HG02759 (cell line): Measurements from ENCODE around the gene EPG5.
"Not testable (repeated sequence)": the region's sequence is repeated elsewhere in the genome, so short reads cannot be mapped to it uniquely, and the experiment has no call there.

Source experiments
- ATAC-seq: cut with Tn5 transposase; IDR thresholded peaks from one replicate; pipeline ENCODE4 v1.9.1; 2021; ENCODE audit warnings: mild to moderate bottlenecking, moderate library complexity; ENCODE audit not compliant: unreplicated experiment

Gene EPG5

GRCh38 chr18:45976974-45977373, 9.8 kb upstream of the EPG5 start:
- ATAC-seq: no peak

DNA sequence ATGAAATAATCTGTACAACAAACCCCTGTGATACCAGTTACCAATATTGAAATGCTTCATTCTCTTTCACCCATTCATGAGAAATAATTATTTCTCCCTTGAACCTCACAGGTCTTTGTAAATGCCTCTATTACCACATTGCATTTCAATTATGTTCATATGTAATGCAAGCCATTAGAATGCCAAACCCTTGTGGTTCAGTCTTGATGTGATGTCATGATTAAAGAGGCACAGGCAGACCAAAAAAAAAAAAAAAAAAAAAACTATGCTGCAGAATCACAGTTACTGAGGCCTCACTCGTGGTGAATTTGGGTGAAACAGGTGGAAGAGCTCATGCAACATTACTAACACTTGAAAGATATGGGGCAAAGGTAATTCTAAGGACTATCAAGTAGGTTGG, 9.4 kb upstream of the EPG5 start:
- no peak for ATAC-seq

DNA sequence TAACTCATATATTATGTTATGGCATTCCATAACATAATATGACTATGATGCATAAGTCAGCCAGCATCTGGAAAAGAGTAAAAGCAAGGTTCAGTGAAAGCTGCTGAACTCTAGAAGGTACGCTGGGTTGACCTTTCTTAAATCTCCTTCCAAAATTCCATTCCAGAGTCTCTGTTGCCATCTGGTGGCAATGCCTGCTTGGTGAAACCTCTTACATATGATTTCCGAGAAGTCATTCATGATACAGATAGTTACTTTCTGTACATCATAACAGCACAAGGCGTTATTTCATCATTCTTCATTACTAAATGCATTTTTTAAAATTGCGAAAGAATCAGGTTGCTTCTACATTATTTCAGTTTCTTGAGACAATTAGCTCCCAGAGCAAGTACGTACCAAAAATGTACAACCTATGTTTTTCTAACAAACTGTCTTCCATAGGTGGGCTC, 7.0 kb upstream of the EPG5 start:
- ATAC-seq: no peak

GRCh38 chr18:45964913-45965312, 2.2 kb downstream of the EPG5 start:
- not testable (repeated sequence) for ATAC-seq

DNA sequence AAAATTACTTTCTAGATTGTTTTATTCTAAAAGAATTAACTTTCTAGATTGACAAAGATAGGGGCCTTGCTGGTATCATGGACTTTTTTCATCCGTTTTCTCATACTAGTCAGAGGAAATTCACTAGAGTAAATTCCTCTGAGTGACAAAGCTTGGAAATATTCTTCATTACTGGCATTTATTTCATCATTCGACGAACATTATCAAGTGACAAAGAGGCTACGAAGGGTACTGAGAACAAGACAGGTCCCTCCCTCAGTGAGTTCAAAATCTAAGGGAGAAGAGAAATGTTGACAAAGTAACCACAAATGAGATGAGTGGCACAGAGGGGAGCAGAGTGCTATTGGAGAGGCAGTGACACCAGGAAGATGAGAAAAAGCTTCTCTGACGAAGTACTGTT, 4.3 kb downstream of the EPG5 start:
- no peak for ATAC-seq

DNA sequence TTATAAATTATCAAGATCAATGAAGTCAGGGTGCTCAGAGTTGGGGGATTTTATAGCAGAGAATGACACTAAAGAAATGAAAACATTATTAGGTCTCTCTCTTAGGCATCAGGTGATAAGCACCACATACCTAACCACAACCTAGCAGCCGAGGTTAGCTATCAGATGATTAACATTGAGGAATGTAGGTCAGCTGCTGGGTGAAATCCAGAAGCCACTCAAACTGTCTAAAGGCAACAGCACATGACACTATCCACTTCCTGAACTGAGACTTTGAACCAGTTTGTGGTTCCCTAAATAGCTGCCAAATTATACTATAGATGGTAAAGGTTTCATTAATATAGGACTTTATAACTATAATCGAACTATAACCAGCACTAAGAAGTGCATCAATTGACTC, 4.7 kb downstream of the EPG5 start:
- ATAC-seq: no peak

DNA sequence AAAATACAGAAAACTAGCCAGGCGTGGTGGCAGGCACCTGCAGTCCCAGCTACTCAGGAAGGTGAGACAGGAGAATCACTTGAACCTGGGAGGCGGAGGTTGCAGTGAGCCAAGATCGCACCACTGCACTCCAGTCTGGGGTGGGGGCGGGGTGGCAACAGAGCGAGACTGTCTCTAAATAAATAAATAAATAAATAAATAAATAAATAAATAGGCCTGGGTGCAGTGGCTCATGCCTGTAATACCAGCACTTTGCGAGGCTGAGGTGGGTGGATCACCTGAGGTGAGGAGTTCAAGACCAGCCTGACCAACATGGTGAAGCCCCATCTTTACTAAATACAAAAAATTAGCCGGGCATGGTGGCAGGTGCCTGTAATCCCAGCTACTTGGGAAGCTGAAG, 7.6 kb downstream of the EPG5 start:
- not testable (repeated sequence) for ATAC-seq

DNA sequence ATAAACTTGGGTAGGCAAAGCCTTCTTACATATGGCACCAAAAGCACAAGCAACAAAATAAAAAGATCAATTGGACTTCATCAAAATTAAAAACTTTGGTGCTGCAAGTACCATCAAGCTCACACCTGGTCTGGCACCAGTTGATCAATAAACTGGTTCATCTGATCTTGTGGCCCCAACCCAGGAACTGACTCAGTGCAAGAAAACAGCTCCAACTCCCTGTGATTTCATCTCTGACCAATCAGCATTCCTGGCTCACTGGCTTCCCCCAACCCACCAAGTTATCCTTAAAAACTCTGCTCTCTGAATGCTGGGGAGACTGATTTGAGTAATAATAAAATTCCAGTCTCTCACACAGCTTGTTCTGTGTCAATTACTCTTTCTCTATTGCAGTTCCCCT, 8.4 kb downstream of the EPG5 start:
- ATAC-seq: no peak

- no peak for ATAC-seq
These were observed 9.1 kb downstream of the EPG5 start for GRCh38 chr18:45958027-45958426.

DNA sequence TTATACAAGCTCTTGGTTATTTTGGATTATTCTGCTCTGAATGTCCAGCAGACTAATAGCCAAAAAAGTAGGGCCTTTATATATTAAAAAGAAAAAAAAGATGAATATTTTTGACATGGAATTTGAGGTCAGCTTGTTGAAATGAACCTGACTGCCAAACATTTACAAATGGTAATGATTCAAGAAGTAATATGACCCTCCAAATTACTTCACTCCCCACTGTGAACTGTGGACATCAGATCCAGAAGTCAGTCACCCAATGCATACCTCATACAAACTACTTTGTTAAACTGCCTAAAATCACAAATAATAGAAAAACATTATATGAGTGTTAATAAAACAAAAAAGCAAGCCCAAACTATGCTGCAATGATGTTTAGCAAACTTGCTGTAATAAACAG, 10.0 kb downstream of the EPG5 start:
- ATAC-seq: no peak

DNA sequence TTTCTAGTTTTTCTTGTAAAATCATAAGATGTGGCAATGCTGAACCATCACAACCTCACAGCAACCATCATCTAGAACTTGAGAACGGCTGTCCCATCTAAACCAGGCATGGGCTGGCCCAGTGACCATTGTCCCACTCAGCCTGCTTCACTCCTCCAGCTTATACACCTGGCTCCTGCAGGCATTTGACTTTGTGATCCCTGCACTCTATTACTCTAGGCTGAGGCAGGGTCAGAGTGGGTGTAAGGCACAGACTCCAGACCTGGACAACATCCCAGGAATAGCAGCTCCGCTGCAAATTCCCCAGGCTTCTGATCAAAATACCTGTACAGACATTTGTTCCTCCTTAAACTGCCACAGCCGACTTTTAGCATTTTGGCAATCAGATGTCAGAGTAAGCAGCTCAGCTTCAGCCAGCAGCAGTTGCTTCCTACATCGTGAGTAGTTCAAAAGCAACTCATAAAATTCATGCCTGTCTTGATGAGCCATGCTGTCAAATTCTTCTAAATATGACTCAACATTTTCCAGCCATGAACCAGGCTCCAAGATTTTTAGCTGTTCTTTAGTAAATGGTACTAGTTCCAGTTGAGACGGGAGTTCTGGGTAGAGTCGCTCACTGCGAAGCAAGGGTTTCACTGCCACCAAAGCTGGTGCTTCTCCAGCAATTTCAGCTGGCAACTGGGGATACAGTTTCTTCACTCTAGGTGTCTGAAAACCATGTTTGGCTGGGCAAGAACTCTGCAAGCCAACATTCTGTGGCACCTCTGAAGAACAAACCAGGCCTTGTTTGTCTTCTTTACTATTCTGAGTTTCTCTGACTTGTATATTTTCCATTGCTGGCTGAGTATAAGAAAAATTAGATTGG, 12.8 kb downstream of the EPG5 start:
- ATAC-seq: no peak

- ATAC-seq: no peak
These were observed 16.0 kb downstream of the EPG5 start for GRCh38 chr18:45951016-45951714.

DNA sequence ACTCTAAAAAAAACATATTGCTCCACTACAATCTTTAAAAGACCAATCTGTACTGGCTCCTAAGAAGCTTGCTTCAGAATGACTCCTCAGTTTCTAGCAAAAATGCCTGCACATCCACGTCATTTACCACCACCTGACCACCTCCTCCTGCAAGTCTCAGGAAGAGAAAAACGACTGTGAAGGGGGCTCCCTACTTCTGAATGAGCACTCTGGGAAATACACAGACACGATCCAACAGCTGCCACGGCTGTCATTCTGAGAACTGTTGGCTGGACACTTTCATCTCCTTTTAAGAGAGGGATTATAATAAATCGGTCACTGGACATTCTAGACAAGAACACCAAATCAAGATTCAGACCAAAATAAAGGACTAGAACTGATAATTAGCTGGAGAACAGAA, 21.5 kb downstream of the EPG5 start:
- ATAC-seq: no peak

- no peak for ATAC-seq
These were observed 26.4 kb downstream of the EPG5 start for GRCh38 chr18:45940724-45941123.

GRCh38 chr18:45939236-45939635, 27.9 kb downstream of the EPG5 start:
- no peak for ATAC-seq

DNA sequence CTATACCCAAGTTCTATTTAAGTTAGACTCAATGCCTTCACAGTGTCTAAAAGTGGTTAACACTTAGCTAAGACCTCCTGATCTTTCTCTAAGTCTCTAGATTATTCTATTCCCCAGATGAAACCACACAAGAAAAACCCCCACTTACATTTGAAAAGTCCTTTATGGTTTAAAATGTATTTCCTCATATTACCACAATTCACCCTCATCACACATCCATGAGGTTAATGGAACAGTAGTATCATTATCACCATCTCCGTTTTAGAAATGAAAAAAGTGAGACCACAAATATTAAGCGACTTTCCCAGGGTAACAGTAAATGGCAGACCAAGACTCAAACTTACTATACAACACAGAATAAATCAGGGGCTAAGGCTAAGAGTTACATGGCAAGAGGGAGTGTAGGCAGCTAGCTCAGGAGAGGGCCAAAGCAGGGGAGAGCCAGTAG, 28.6 kb downstream of the EPG5 start:
- ATAC-seq: no peak

- ATAC-seq: no peak
These were observed 31.4 kb downstream of the EPG5 start for GRCh38 chr18:45935591-45936335.

GRCh38 chr18:45932708-45933107, 34.4 kb downstream of the EPG5 start:
- ATAC-seq: no peak

GRCh38 chr18:45930963-45931362, 36.2 kb downstream of the EPG5 start:
- ATAC-seq: no peak

DNA sequence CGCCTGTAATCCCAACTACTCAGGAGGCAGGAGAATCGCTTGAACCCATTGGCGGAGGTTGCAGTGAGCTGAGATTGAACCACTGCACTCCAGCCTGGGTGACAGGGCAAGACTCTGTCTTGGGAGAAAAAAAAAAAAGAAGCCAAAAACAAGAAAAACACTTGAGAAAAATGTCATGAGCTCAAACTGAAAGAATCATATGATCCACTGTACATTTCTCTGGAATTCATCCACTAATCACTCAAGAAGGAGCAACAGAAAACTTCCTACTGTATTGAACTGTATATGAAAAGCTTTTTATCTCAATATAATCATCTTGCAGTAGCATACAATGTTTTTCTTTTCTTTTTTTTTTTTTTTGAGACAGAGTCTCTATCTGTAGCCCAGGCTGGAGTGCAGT, 40.4 kb downstream of the EPG5 start:
- ATAC-seq: no peak

GRCh38 chr18:45926085-45926484, 41.0 kb downstream of the EPG5 start:
- no peak for ATAC-seq

GRCh38 chr18:45923138-45923537, 44.0 kb downstream of the EPG5 start:
- no peak for ATAC-seq
